ENCODE results near the gene TMEM47. TPM values are rescaled to one million over a fixed set of nuclear protein-coding genes. Genes with fewer than 3 reads are reported as not detected.

TMEM47 gene
- total RNA-seq, 6 donors from 2014 or later = 7.3 to 34.4 (median 26.5) TPM

GRCh38 chrX:34657726-34658070 lies 613 bp upstream of the TMEM47 start:
- H3K36me3 ChIP-seq = no peaks in the 10 kb centered on the region
- peaks cover 0 to 5% (median 0%) of the 10 kb centered on the region in 4 donors for H3K4me1 ChIP-seq
- no peak for DNase-seq
- H3K27ac ChIP-seq = peak overlapping the region in 2 of 4 donors; percentile 12 to 79
- H3K27me3 ChIP-seq = peaks cover 0 to 6% (median 0%) of the 10 kb centered on the region in 4 donors
- WGBS, 2 donors = 10 to 35% methylated on average over 6 to 13 of the region's 13 CpGs
- H3K9me3 ChIP-seq = peaks cover 0 to 6% (median 0%) of the 10 kb centered on the region in 4 donors
- no peak for TF ChIP-seq EP300 (IDR thresholded peaks at IDR 0.05)
- no peak for TF ChIP-seq POLR2A (IDR thresholded peaks at IDR 0.05)
- peak overlapping the region in 3 of 4 donors; percentile 51 to 63 (median 59) for H3K4me3 ChIP-seq
- no peak for ATAC-seq (ENCODE audit: low FRiP score in 2 of 2)

GRCh38 chrX:34656467-34656841 lies 631 bp downstream of the TMEM47 start:
- peak overlapping the region; percentile 62 to 86 (median 78) for H3K27ac ChIP-seq
- H3K9me3 ChIP-seq = peaks cover 0 to 6% (median 0%) of the 10 kb centered on the region in 4 donors
- H3K36me3 ChIP-seq = no peaks in the 10 kb centered on the region
- DNase-seq = no peak
- 0 to 18% methylated on average over 8 to 27 of the region's 27 CpGs for WGBS, 2 donors
- peak overlapping the region; percentile 38 to 63 (median 55) for H3K4me3 ChIP-seq
- ATAC-seq (ENCODE audit: low FRiP score in 2 of 2) = peak; percentile 33 to 44
- H3K27me3 ChIP-seq = peaks cover 0 to 6% (median 0%) of the 10 kb centered on the region in 4 donors
- peaks cover 0 to 5% (median 0%) of the 10 kb centered on the region in 4 donors for H3K4me1 ChIP-seq
- TF ChIP-seq POLR2AphosphoS5 (IDR thresholded peaks at IDR 0.05) (no peak), EP300 (IDR thresholded peaks at IDR 0.05) (no peak), POLR2A (IDR thresholded peaks at IDR 0.05) (no peak), CTCF (IDR thresholded peaks at IDR 0.05) (no peak)

GRCh38 chrX:34655501-34656455 lies 1.3 kb downstream of the TMEM47 start:
- 1 to 33% methylated on average over 25 of the region's 25 CpGs for WGBS, 2 donors
- peak overlapping the region; percentile 38 to 63 (median 55) for H3K4me3 ChIP-seq
- ATAC-seq (ENCODE audit: low FRiP score in 2 of 2) (no peak), DNase-seq (no peak)
- H3K27ac ChIP-seq = peak overlapping the region; percentile 62 to 86 (median 78)
- H3K4me1 ChIP-seq = peaks cover 0 to 5% (median 0%) of the 10 kb centered on the region in 4 donors
- TF ChIP-seq POLR2AphosphoS5 (IDR thresholded peaks at IDR 0.05) (no peak), CTCF (IDR thresholded peaks at IDR 0.05) (no peak), POLR2A (IDR thresholded peaks at IDR 0.05) (no peak), EP300 (IDR thresholded peaks at IDR 0.05) (no peak)
- peaks cover 0 to 6% (median 0%) of the 10 kb centered on the region in 4 donors for H3K27me3 ChIP-seq
- H3K9me3 ChIP-seq = peaks cover 0 to 6% (median 0%) of the 10 kb centered on the region in 4 donors
- no peaks in the 10 kb centered on the region for H3K36me3 ChIP-seq

GRCh38 chrX:34654696-34655490 lies 2.2 kb downstream of the TMEM47 start:
- H3K36me3 ChIP-seq = no peaks in the 10 kb centered on the region
- WGBS, 2 donors = 18 to 27% methylated on average over 9 of the region's 9 CpGs
- H3K4me1 ChIP-seq = peaks cover 0 to 5% (median 0%) of the 10 kb centered on the region in 4 donors
- ATAC-seq (ENCODE audit: low FRiP score in 2 of 2) (no peak), DNase-seq (no peak)
- peaks cover 0 to 6% (median 0%) of the 10 kb centered on the region in 4 donors for H3K27me3 ChIP-seq
- no peak for TF ChIP-seq EP300 (IDR thresholded peaks at IDR 0.05)
- TF ChIP-seq POLR2AphosphoS5 (IDR thresholded peaks at IDR 0.05) = no peak
- TF ChIP-seq CTCF (IDR thresholded peaks at IDR 0.05) = no peak
- TF ChIP-seq POLR2A (IDR thresholded peaks at IDR 0.05) = no peak
- peaks cover 0 to 6% (median 0%) of the 10 kb centered on the region in 4 donors for H3K9me3 ChIP-seq
- H3K4me3 ChIP-seq = peak overlapping the region in 3 of 4 donors; percentile 51 to 63 (median 59)
- H3K27ac ChIP-seq = peak overlapping the region in 3 of 4 donors; percentile 4 to 86 (median 77)

Measured in upper lobe of left lung (tissue), 6 donors.